Activated CD4-positive, alpha-beta memory T cell treated with anti-CD3 and anti-CD28 coated beads for 36 hours (primary cell): Measurements from ENCODE around the gene PRRT4. TPM values are rescaled to one million over a fixed set of nuclear protein-coding genes. Genes with fewer than 3 reads are reported as not detected.
A peak's percentile ranks its signal among the peaks of the same experiment; 100 is the strongest.

Source experiments
- CTCF ChIA-PET: fragments of 350-600 bp; sonication (Branson Sonifier 250); formaldehyde crosslinking; loops from one replicate; lab custom pipeline; 2021; ENCODE audit warnings: antibody characterized with exemption, inconsistent platforms; lab: Charles Lee
- POLR2A ChIA-PET: fragments of 350-600 bp; sonication (Branson Sonifier 250); formaldehyde crosslinking; loops from one replicate; lab custom pipeline; 2021; ENCODE audit warnings: antibody characterized with exemption; lab: Charles Lee
- DNase-seq: peaks from one replicate; pipeline ENCODE4 v3.0.0-alpha.2; 2020
- H3K27ac Mint-ChIP-seq: one replicate; pipeline ENCODE4 v1.8.0; 2021; ENCODE audit warnings: mixed read lengths
- H3K27me3 Mint-ChIP-seq: one replicate; pipeline ENCODE4 v1.8.0; 2021; ENCODE audit warnings: mixed read lengths
- H3K36me3 Mint-ChIP-seq: one replicate; pipeline ENCODE4 v1.8.0; 2021; ENCODE audit warnings: mixed read lengths
- H3K4me1 Mint-ChIP-seq: one replicate; pipeline ENCODE4 v1.8.0; 2021; ENCODE audit warnings: low read depth, mixed read lengths
- H3K4me3 Mint-ChIP-seq: one replicate; pipeline ENCODE4 v1.8.0; 2021; ENCODE audit warnings: mild to moderate bottlenecking, mixed read lengths
- H3K9me3 Mint-ChIP-seq: one replicate; pipeline ENCODE4 v1.8.0; 2021; ENCODE audit warnings: mixed read lengths
- intact Hi-C: fragments of 100-400 bp; cut with micrococcal nuclease; formaldehyde crosslinking; loops from one replicate; pipeline ENCODE4 v1.15.1; 2023
- total RNA-seq, 2 experiments: library from RNA; stranded (reverse); gene quantifications; one replicate each; pipeline ENCODE4 v1.2.3, GENCODE V29; 2021

The PRRT4 gene
- total RNA-seq, result under 1 TPM; 0.10 to 0.12 TPM

DNA sequence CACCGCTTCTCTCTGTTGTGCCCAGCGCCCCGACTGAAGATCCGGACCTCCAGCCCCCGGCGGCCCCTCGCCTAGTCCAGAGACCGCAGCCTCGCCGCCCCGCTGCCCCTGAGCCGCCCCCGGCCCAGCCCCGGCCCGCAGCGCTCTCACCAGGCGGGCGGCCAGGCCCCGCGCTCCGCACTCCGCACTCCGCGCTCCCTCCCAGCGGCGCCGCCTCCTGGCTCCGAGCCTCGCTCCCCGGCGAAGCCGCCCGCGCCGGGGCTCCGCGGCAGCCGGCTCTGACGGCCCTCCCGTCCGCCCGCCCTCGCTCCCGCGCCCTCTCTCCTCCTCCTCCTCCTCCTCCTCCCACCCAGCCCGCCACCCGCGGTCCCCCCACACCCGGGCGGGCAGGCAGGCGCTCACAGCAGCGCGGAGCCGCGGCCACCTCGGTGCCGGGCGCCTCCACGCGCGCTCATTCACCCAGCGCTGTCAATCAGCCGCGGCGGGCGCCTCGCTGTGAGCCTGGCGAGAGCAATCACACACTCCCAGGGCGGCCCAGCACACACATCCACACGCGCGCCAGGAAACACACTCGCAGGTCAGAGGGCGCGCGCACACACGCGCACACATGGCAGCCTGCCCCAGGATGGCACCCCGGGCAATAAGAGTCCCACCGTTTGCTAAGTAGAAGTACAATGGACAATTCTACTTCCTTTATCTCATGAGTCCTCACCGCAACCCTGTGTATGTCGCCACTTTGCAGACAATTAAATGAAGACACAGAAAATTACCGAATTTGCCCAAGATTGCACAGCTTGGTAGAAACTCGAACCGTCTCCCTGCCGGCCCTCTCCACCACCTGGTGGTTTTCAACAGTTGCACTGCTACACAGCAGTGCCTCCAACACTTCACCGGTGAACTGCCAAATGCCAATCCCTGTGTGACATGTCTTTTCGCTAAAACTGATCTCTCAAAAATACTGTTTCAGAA, at the start of gene PRRT4:
Gene PRRT4, minus strand, starts transcription at position 280 of the 969 bp plus-strand sequence.
- POLR2A ChIA-PET, result no interaction called here

DNA sequence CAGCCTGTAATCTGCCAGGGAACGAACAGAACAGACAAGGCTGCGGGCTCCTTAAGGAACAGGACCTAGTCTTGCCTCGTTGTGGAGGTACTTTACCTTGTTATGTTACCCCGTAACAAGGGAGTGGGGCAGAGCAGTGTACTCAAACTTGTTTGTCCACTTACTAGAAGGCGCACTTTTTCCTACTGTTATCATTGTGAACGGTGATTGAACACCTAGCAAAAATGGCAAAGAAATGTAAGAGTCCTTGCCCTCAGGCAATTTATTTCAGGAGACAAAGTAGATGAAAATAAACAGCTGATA, 48.9 kb upstream of the PRRT4 start:
- peaks cover 3% of the 10 kb centered on the region for H3K27me3 Mint-ChIP-seq
- ChIA-PET CTCF (interaction anchor here (0.7 to 11.6 kb wide), 6 partner anchors 13 to 50 kb away, joined by 3 to 144 read pairs (median 3); no protein-coding TSS in a partner anchor), POLR2A (interaction anchor here (1.0 to 1.1 kb wide), 2 partner anchors 45 to 66 kb away, joined by 3 to 4 read pairs; partner anchors contain the start of gene METTL2B)
- peak overlapping the region; percentile 84 for H3K4me3 Mint-ChIP-seq
- H3K36me3 Mint-ChIP-seq, result no peaks in the 10 kb centered on the region
- peaks cover 24% of the 10 kb centered on the region for H3K4me1 Mint-ChIP-seq
- H3K9me3 Mint-ChIP-seq, result no peaks in the 10 kb centered on the region
- peak overlapping the region; percentile 60 for H3K27ac Mint-ChIP-seq
- DNase-seq, result no peak
- intact Hi-C loops, result loop anchor here (1.0 kb wide), 2 partner anchors 15 to 49 kb away; no protein-coding TSS in a partner anchor

More for the DNA sequence above, at the start of gene PRRT4:
- peaks cover 21% of the 10 kb centered on the region for H3K4me1 Mint-ChIP-seq
- H3K27ac Mint-ChIP-seq, result no peak within 1 kb of the TSS
- H3K4me3 Mint-ChIP-seq, result peak within 1 kb of the TSS; percentile 69
- H3K36me3 Mint-ChIP-seq, result no peaks in the 10 kb centered on the region
- peak; percentile 48 for DNase-seq
- intact Hi-C loops, result loop anchor here (2.0 to 5.0 kb wide), 2 partner anchors 15 to 336 kb away; no protein-coding TSS in a partner anchor
- H3K27me3 Mint-ChIP-seq, result peaks cover 42% of the 10 kb centered on the region
- CTCF ChIA-PET, result interaction anchor here (0.6 to 7.2 kb wide), 11 partner anchors 9 to 185 kb away, joined by 3 to 48 read pairs (median 3); no protein-coding TSS in a partner anchor
- no peaks in the 10 kb centered on the region for H3K9me3 Mint-ChIP-seq

DNA sequence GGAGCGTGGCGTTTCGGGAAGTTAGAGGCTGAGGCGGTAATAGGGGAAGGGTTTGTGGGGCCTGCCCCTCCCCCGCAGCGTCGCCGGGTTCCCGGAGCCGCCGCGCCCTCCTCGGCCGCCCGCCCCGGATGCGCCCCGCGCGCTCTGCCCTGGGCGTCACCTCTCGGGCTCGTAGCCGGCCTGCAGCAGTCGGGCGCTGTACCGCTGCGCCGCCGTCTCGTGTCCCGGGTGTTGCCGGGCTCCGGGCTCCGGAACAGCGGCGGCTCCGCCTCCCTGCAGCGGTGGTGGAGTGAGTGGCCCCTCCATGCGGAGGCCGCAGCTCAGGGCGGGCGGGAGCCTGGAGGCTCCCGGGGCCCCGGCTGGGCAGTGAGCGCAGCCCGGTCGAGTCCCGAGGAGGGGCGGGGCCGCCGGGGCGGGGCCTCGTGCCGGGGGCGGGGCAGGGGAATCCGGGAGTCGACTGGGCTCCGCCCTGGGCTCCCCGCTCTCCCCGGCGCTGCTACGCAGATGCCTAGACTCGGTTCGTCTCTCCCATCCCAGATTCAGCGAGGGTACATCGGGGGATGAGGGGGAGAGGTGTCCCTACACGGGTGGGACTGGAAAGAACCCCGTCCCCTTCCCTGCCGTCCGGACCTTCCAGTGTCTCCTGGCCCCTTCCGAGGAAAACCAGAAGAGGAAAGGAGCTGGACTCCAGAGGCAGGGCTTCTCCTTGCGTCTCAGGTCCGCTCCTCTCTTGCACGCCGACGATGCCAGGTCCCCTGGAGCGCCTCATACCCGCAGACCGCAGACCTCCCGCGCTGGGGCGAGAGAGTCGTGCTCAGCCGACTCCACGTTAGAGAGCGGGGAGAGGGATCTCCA, 48.3 kb upstream of the PRRT4 start, which contains the start of gene IMPDH1:
Gene IMPDH1, minus strand, starts transcription at position 387 of the 855 bp plus-strand sequence. Its CDS starts 81 bp downstream, at position 306.
- Mint-ChIP-seq H3K36me3 (peaks cover 2% of the 10 kb centered on the region), H3K27ac (peak within 1 kb of the TSS; percentile 60), H3K27me3 (peaks cover 3% of the 10 kb centered on the region), H3K4me3 (peak within 1 kb of the TSS; percentile 84), H3K9me3 (no peaks in the 10 kb centered on the region), H3K4me1 (peaks cover 27% of the 10 kb centered on the region)
- intact Hi-C loops, result loop anchor here (1.0 kb wide), 4 partner anchors 15 to 759 kb away; partner anchors contain the start of gene HILPDA
- DNase-seq, result peak; percentile 90
- CTCF ChIA-PET, result interaction anchor here (1.0 to 11.6 kb wide), 8 partner anchors 12 to 62 kb away, joined by 3 to 144 read pairs (median 4); no protein-coding TSS in a partner anchor
- POLR2A ChIA-PET, result interaction anchor here (1.0 to 1.1 kb wide), 2 partner anchors 45 to 66 kb away, joined by 3 to 4 read pairs; partner anchors contain the start of gene METTL2B

DNA sequence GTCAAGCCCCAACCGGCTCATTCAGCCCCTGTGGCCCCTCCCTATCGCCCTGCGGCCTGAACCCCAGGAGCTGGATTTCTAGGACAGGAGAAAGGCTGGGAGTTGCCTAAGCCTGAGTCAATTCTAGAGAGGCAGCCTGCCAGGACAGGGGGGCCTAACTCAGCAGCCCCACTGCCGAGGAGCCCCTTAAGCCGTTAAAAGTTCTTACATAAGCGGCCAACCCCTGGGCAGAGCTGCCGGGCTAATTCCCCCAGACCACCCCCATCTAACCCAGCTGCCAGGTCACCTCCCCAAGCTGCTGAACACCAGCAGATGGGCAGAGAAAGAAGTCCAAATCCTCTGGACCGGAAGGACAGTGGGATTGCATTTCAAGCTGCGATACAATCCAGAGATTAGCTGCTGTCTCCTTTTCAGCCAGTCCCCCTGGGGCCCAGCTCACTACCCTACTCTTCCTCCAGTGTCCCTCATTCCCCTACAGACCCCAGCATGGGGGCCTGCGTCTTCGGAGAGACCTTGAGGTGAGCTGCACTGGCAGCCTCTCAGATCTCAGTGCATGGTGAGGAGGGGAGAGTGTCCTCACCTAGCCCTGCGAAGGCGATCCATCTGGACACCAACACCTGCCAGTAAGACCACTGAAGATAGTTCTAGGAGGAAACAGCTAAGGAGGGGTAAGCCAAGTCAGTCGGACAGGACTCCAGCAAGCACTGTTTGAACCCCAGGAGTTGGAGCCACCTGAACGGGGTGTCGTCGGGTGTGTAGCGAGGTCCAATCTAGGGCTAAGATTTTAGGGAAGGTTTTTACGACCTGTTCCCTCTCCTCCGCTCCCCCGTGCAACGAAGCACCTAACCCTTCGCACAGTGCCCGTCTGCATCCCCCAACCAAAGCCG, 47.5 kb upstream of the PRRT4 start:
- Mint-ChIP-seq H3K27me3 (peaks cover 3% of the 10 kb centered on the region), H3K27ac (peak overlapping the region; percentile 60), H3K4me3 (peak overlapping the region; percentile 77), H3K4me1 (peaks cover 35% of the 10 kb centered on the region), H3K36me3 (peaks cover 2% of the 10 kb centered on the region), H3K9me3 (no peaks in the 10 kb centered on the region)
- POLR2A ChIA-PET, result interaction anchor here (1.3 kb wide), 1 partner anchor 65 kb away, joined by 3 read pairs; the partner anchor contains the start of gene RBM28
- DNase-seq, result no peak
- intact Hi-C loops, result loop anchor here (1.0 kb wide), 2 partner anchors 46 to 758 kb away; partner anchors contain the start of gene HILPDA
- CTCF ChIA-PET, result interaction anchor here (1.1 to 11.6 kb wide), 8 partner anchors 11 to 61 kb away, joined by 3 to 144 read pairs (median 8); no protein-coding TSS in a partner anchor

DNA sequence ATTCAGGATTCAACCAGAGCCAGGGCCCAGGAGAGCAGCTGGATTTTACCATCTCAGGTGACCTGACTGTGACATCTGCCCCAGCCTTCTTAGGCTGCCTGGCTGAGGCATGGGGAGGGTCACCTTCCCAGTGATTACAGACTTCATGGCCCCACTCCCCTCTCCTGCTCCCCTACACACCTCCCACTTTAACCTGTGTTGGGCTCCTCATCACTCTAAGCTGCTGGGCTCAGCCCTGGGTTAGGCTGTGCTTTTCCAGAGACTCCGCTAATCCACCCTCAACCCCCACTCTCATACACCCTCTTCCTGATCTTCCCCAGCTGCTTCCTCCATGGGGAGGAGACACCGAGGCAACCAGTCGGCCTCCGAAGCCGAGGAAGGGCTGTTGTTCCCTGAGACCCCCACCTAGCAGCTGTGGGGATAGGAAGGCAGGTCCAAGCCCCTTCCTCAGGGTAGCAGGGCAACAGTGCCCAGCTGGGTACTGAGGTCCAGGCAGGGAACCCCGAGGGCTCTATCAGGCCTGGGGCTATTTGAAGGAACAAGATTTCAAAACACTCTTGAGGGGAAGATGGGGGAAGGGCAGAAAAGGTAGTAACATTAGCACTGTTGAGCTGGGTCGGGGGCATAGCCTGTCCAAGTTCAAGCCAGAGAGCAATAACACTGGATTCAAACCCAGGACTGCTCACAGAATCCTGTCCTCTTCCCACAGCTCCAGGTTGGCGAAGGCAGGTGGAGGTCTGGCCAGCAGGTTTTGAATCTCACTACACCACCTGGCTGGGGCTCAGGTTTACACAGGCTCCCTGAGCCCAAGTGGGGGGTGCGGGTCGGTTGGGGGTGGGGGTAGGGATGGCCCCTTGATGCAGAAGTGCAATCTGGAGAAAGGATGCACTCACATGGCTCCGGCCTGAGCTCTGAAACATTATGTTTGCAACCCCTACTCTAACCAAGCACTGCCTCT, 46.5 kb upstream of the PRRT4 start:
- DNase-seq, result no peak
- ChIA-PET CTCF (interaction anchor here (0.6 to 11.6 kb wide), 6 partner anchors 10 to 66 kb away, joined by 3 to 144 read pairs (median 10); no protein-coding TSS in a partner anchor), POLR2A (interaction anchor here (1.3 kb wide), 1 partner anchor 64 kb away, joined by 3 read pairs; the partner anchor contains the start of gene RBM28)
- Mint-ChIP-seq H3K4me3 (no peak overlapping the region), H3K9me3 (no peaks in the 10 kb centered on the region), H3K27me3 (peaks cover 3% of the 10 kb centered on the region), H3K27ac (no peak overlapping the region), H3K36me3 (peaks cover 3% of the 10 kb centered on the region), H3K4me1 (peaks cover 40% of the 10 kb centered on the region)
- intact Hi-C loops, result no loop called here

DNA sequence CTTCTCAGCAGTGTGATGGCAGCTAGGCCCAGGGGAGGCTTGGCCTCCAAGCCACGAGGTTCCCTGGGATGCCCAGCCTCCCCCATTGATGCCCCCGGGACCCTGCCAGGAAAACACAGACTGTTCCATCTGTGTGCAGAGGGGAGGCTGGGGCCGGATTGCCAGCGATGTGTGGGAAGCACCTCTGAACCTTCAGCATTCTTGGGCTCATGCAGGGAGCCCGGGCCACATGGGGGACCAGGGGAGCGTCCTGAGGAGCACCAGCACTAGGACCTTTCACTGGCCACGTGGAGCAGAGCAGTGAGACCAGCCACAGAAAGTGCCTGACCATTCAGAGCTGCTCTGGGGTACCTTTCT, 45.7 kb upstream of the PRRT4 start:
- Mint-ChIP-seq H3K4me3 (peak overlapping the region; percentile 66), H3K27me3 (peaks cover 3% of the 10 kb centered on the region), H3K4me1 (peaks cover 45% of the 10 kb centered on the region), H3K9me3 (no peaks in the 10 kb centered on the region), H3K36me3 (peaks cover 7% of the 10 kb centered on the region), H3K27ac (no peak overlapping the region)
- POLR2A ChIA-PET, result no interaction called here
- CTCF ChIA-PET, result interaction anchor here (0.6 to 11.6 kb wide), 4 partner anchors 9 to 67 kb away, joined by 4 to 144 read pairs (median 16); no protein-coding TSS in a partner anchor
- intact Hi-C loops, result no loop called here
- DNase-seq, result no peak

DNA sequence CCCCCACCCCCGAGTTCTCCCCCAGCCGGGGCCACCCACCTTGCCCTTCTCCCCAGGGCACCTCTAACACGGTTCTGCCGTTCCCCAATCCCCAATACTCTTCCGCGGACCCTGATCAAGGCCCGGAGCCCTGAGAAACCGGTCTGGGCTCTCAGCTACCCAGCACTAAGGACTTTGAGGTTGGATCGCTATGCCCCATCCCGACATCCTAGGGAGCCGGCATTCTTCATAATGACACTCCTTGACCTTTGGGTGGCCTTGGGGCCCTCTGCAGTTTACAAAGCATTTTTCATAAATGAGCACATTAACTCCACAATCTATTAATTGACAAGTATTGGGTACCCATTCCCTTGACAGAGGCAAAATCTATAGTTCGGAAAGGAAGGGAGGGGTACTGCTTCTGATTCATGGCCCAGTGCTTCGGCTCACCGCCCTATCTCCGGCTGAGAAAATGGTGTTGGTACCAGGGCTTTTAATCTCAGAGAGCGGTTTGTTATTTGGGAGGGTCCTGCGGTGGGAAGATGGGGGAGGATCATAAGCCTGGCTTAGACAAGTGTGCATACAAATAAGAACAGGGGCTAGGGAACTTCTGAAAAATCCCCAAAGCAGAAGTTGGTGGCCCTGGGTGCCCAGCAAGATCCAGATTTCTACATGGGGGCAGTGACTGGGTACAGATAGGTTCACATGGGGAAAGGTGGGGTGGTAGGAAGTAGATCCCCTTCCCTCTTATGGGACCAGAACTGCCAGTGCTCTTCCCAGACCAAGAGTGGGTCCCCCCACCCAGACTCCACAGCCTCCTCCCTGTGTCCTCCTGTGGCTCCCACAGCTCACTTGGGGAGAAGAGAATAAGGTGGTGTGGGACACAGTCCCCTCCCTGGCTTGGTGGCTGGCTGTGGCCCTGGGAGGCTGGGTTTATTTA, 45.1 kb upstream of the PRRT4 start:
- ChIA-PET CTCF (interaction anchor here (3.8 to 11.6 kb wide), 2 partner anchors 18 to 20 kb away, joined by 14 to 144 read pairs; no protein-coding TSS in a partner anchor), POLR2A (no interaction called here)
- no peak for DNase-seq
- intact Hi-C loops, result no loop called here
- Mint-ChIP-seq H3K27me3 (peaks cover 3% of the 10 kb centered on the region), H3K4me1 (peaks cover 45% of the 10 kb centered on the region), H3K4me3 (peak overlapping the region; percentile 66), H3K27ac (peak overlapping the region; percentile 43), H3K36me3 (peaks cover 7% of the 10 kb centered on the region), H3K9me3 (no peaks in the 10 kb centered on the region)

DNA sequence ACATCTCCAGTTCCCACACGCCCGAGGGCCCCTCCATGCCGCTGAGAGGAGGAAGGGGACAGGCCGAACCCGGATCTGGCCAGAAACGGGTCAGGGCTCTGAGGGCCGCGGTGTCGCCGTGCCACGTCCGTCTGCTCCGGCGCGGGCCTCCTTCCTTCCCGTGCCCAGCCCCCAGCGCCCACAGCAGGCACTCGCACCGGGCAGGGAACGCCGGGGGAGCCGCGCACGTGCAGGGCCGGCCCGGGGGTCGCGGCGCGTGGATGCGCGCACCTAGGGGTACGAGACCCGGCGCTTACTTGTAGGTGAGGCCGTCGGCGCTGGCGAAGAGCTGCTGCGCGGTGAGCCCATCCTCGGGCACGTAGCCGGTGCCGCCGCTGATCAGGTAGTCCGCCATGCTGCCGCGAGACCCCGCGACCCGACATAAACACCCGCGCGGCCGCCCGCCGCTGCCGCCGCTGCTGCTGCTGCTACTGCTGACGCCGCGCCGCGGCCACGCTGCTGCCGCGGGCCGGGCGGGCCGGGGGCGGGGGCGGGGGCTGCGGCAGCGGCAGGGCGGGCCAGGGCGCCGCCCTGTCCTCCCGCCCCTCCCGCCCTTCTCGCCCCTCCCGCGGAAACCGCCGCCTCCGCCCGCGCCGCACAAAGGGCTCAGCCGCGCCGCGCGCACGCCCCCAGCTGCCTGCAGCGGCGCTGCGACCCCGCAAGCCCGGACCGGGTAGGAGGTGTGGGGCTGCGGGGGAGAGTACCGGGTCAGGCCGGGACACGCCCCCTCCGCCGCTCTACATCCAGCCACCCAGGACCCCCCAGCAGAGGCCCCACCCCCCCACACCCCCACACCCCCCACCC, 44.2 kb upstream of the PRRT4 start:
- Mint-ChIP-seq H3K27me3 (peaks cover 3% of the 10 kb centered on the region), H3K9me3 (no peaks in the 10 kb centered on the region), H3K4me1 (peaks cover 43% of the 10 kb centered on the region), H3K36me3 (peaks cover 7% of the 10 kb centered on the region), H3K27ac (no peak overlapping the region), H3K4me3 (peak overlapping the region; percentile 86)
- ChIA-PET CTCF (interaction anchor here (0.8 to 9.7 kb wide), 5 partner anchors 15 to 61 kb away, joined by 3 to 131 read pairs (median 4); no protein-coding TSS in a partner anchor), POLR2A (interaction anchor here (1.5 kb wide), 1 partner anchor 20 kb away, joined by 5 read pairs; no protein-coding TSS in a partner anchor)
- peak; percentile 69 for DNase-seq
- intact Hi-C loops, result no loop called here
